ENCODE measurements around the gene TAF12. TPM values are rescaled to one million over a fixed set of nuclear protein-coding genes. Genes with fewer than 3 reads are reported as not detected.

The TAF12 gene
- total RNA-seq, 1 donor from 2014 or later = 21.7 TPM

- Mint-ChIP-seq H3K4me3 (ENCODE audit: unreplicated experiment) (peak overlapping the region; percentile 90), H3K4me1 (ENCODE audit: unreplicated experiment) (peaks cover 25% of the 10 kb centered on the region), H3K36me3 (ENCODE audit: unreplicated experiment) (peaks cover 23% of the 10 kb centered on the region), H3K27me3 (ENCODE audit: unreplicated experiment) (no peaks in the 10 kb centered on the region), H3K27ac (ENCODE audit: unreplicated experiment) (peak overlapping the region; percentile 88), H3K9me3 (ENCODE audit: unreplicated experiment) (no peaks in the 10 kb centered on the region)
- TF ChIP-seq, protein P1, sequence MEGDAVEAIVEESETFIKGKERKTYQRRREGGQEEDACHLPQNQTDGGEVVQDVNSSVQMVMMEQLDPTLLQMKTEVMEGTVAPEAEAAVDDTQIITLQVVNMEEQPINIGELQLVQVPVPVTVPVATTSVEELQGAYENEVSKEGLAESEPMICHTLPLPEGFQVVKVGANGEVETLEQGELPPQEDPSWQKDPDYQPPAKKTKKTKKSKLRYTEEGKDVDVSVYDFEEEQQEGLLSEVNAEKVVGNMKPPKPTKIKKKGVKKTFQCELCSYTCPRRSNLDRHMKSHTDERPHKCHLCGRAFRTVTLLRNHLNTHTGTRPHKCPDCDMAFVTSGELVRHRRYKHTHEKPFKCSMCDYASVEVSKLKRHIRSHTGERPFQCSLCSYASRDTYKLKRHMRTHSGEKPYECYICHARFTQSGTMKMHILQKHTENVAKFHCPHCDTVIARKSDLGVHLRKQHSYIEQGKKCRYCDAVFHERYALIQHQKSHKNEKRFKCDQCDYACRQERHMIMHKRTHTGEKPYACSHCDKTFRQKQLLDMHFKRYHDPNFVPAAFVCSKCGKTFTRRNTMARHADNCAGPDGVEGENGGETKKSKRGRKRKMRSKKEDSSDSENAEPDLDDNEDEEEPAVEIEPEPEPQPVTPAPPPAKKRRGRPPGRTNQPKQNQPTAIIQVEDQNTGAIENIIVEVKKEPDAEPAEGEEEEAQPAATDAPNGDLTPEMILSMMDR (IDR thresholded peaks at IDR 0.05) = no peak
- DNase-seq (ENCODE audit: extremely low spot score, unreplicated experiment) = no peak
Observed at GRCh38 chr1:28582248-28582615, 60.6 kb downstream of the TAF12 start.

DNA sequence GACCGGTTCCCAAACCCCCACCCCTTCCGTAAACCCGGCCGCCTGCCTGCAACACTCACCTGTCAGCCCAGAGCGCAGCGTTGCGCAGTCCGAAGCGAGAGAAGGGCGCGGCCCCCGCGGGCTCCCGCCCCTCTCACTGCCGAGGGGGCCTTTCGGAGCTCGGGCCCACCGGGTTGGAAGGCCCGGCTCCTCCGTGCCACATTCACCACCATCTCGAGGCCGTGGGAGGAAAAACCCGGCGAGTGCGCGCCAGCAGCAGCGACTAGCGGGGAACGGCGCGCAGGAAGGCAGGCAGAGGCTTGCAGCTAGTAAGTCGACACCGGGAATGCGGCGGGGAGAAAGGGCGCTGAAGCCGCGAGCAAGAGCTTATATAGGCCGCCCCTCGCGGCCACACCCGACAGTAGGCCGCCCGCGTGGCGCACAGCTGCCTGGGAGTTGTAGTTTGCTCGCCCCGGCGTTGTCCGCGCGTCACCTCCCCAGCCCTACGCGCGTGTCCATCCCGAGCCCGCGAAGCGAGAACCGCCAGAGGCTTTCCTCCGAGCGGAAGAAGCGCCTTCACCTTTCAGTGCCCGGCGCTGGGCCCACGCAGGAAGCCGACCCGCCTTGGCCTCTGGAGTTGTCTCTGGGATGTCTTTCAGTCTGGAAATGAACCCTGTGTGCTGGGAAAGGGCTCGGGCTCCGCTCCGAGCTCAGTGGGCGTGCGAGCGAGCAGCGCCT, 61.2 kb downstream of the TAF12 start:
- Mint-ChIP-seq H3K27ac (ENCODE audit: unreplicated experiment) (peak overlapping the region; percentile 88), H3K4me1 (ENCODE audit: unreplicated experiment) (peaks cover 25% of the 10 kb centered on the region), H3K27me3 (ENCODE audit: unreplicated experiment) (no peaks in the 10 kb centered on the region), H3K36me3 (ENCODE audit: unreplicated experiment) (peaks cover 23% of the 10 kb centered on the region), H3K9me3 (ENCODE audit: unreplicated experiment) (no peaks in the 10 kb centered on the region), H3K4me3 (ENCODE audit: unreplicated experiment) (peak overlapping the region; percentile 90)
- peak; percentile 98 for DNase-seq (ENCODE audit: extremely low spot score, unreplicated experiment)
- TF ChIP-seq, protein P1 (IDR thresholded peaks at IDR 0.05) = peak; percentile 15

DNA sequence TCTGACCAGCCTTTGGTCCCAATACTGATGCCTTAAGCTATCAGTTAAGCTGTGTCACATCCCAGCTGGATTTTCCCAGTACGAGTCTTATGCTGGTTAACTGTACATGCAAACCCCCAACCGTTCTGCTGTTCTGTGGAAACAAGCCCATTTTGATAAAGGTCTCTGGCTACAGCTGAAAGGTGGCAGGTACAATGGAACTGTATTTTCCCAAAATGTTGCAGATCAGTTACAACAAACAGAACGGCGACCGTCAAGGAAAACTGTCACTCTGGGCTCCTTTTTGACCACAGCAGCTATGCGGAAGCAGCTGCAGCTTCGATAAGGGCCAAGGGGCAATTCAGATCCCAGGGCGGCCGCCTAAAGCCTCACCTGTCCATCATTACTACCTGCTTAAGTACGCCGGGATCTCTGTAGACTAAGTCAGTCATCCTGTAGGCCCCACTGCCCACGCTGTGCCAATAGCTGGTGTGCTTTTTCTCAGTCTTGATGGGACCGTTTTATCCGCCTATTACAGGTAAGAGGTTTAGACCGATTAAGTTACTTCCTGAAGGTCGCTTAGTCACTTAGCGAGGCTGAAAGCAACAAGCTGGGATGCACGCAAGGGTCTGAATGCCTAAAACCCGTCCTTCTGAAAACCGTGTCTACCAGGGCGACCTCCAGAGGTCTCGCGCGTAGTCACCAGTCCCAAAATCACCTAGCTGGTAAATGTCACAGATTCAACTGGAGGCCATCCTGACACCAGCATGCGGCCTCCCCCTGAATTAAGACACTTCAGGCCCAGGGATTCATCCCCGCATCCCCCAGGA, 61.9 kb downstream of the TAF12 start:
- DNase-seq (ENCODE audit: extremely low spot score, unreplicated experiment) = no peak
- H3K27ac Mint-ChIP-seq (ENCODE audit: unreplicated experiment) = peak overlapping the region; percentile 88
- H3K9me3 Mint-ChIP-seq (ENCODE audit: unreplicated experiment) = no peaks in the 10 kb centered on the region
- TF ChIP-seq, protein P1 (IDR thresholded peaks at IDR 0.05) = no peak
- H3K27me3 Mint-ChIP-seq (ENCODE audit: unreplicated experiment) = no peaks in the 10 kb centered on the region
- H3K4me3 Mint-ChIP-seq (ENCODE audit: unreplicated experiment) = peak overlapping the region; percentile 90
- H3K36me3 Mint-ChIP-seq (ENCODE audit: unreplicated experiment) = peaks cover 23% of the 10 kb centered on the region
- H3K4me1 Mint-ChIP-seq (ENCODE audit: unreplicated experiment) = peaks cover 25% of the 10 kb centered on the region

- Mint-ChIP-seq H3K4me3 (ENCODE audit: unreplicated experiment) (peak overlapping the region; percentile 90), H3K27ac (ENCODE audit: unreplicated experiment) (peak overlapping the region; percentile 67), H3K27me3 (ENCODE audit: unreplicated experiment) (no peaks in the 10 kb centered on the region), H3K9me3 (ENCODE audit: unreplicated experiment) (no peaks in the 10 kb centered on the region), H3K4me1 (ENCODE audit: unreplicated experiment) (peaks cover 25% of the 10 kb centered on the region), H3K36me3 (ENCODE audit: unreplicated experiment) (peaks cover 27% of the 10 kb centered on the region)
- DNase-seq (ENCODE audit: extremely low spot score, unreplicated experiment) = no peak
- TF ChIP-seq, protein P1 (IDR thresholded peaks at IDR 0.05) = no peak
Observed at GRCh38 chr1:28579401-28579800, 63.5 kb downstream of the TAF12 start.

- DNase-seq (ENCODE audit: extremely low spot score, unreplicated experiment) = no peak
- Mint-ChIP-seq H3K36me3 (ENCODE audit: unreplicated experiment) (peaks cover 27% of the 10 kb centered on the region), H3K27ac (ENCODE audit: unreplicated experiment) (peak overlapping the region; percentile 57), H3K4me1 (ENCODE audit: unreplicated experiment) (peaks cover 25% of the 10 kb centered on the region), H3K4me3 (ENCODE audit: unreplicated experiment) (peak overlapping the region; percentile 14), H3K27me3 (ENCODE audit: unreplicated experiment) (no peaks in the 10 kb centered on the region), H3K9me3 (ENCODE audit: unreplicated experiment) (no peaks in the 10 kb centered on the region)
- TF ChIP-seq, protein P1 (IDR thresholded peaks at IDR 0.05) = no peak
Observed at GRCh38 chr1:28578696-28579218, 64.1 kb downstream of the TAF12 start.

Data from osteocyte (in vitro differentiated cells).